Transverse colon (tissue), 4 donors: ENCODE data around the gene ALK. TPM values are rescaled to one million over a fixed set of nuclear protein-coding genes. Genes with fewer than 3 reads are reported as not detected.

ENCODE experiments used
- DNase-seq: peaks from one replicate; pipeline ENCODE4 v3.0.0-alpha.2; 2019
- H3K27ac ChIP-seq, 4 donors: fragments of 200-600 bp; sonication (generic); 2 replicates each; pipeline ENCODE4 v1.5.1; 2016 to 2018; ENCODE audit warnings: inconsistent platforms in 4 of 4
- H3K27me3 ChIP-seq: fragments of 200-600 bp; sonication (generic); 2 replicates; pipeline ENCODE4 v1.5.1; 2017; ENCODE audit warnings: inconsistent platforms
- H3K36me3 ChIP-seq, 4 donors: fragments of 200-600 bp; sonication (generic); 2 replicates each; pipeline ENCODE4 v1.5.1; 2017 to 2019; ENCODE audit warnings: inconsistent platforms in 4 of 4
- H3K4me1 ChIP-seq, 4 donors: fragments of 200-600 bp; sonication (generic); 2 replicates each; pipeline ENCODE4 v1.5.1; 2017 to 2020; ENCODE audit warnings: inconsistent platforms in 4 of 4
- H3K4me3 ChIP-seq, 4 donors: fragments of 200-600 bp; sonication (generic); 1 replicate in 1 of 4; 2 replicates in 3 of 4; pipeline versions ENCODE4 v1.5.1 to v1.6.1; 2017 to 2019; ENCODE audit warnings: inconsistent platforms in 4 of 4
- H3K9me3 ChIP-seq, 2 donors: fragments of 200-600 bp; sonication (generic); 2 replicates each; pipeline ENCODE4 v1.5.1; 2017 to 2019; ENCODE audit warnings: inconsistent platforms in 2 of 2
- CTCF ChIP-seq, 5 experiments: fragments of 200-600 bp in 3 of 5; fragments of 450-650 bp in 2 of 5; sonication (generic) in 3 of 5; IDR thresholded peaks; 1 replicate in 2 of 5; 2 replicates in 3 of 5; pipeline ENCODE4 v1.5.1; 2016 to 2017; ENCODE audit warnings: antibody characterized with exemption in 5 of 5, inconsistent platforms in 3 of 5, mild to moderate bottlenecking in 2 of 5, moderate library complexity in 1 of 5
- EP300 ChIP-seq: sonication (generic); formaldehyde crosslinking; IDR thresholded peaks from one replicate; pipeline ENCODE4 v1.6.1; 2017; ENCODE audit warnings: antibody characterized with exemption, low read depth
- POLR2A ChIP-seq: fragments of 450-650 bp; IDR thresholded peaks from one replicate; pipeline ENCODE4 v1.6.1; 2016; ENCODE audit warnings: antibody characterized with exemption, mild to moderate bottlenecking, moderate library complexity
- POLR2AphosphoS5 ChIP-seq, 3 donors: sonication (generic); formaldehyde crosslinking; IDR thresholded peaks; one replicate each; pipeline ENCODE4 v1.6.1; 2016; ENCODE audit warnings: antibody characterized with exemption in 3 of 3
- WGBS, 2 donors: methylation state at CpG; one replicate each; pipeline ENCODE4 v1.1.5; 2018; ENCODE audit warnings: low coverage in 1 of 2; 5-methylcytosine and 5-hydroxymethylcytosine counted together
- in situ Hi-C, 4 donors: fragments of 200-750 bp; cut with MboI; loops; one replicate each; pipeline versions ENCODE4 v1.15.0 to v1.15.1; 2017; ENCODE audit warnings: low sequenced_read_pairs in 3 of 4, low pct_ligation_motif_present in 1 of 4, low pct_unique_long_range_greater_than_20kb in 1 of 4
- intact Hi-C: fragments of 100-400 bp; cut with DNase I; formaldehyde crosslinking; loops from one replicate; pipeline ENCODE4 v1.15.1; 2023; ENCODE audit warnings: low total_unique reads
- total RNA-seq, 4 donors: library from RNA; depleted of rRNA; stranded (reverse); fragments of >200 nt; gene quantifications; one replicate each; pipeline ENCODE4 v1.1.0, GENCODE V29; 2016

The ALK gene
- total RNA-seq, 4 donors from 2014 or later = 0.32 to 0.82 TPM; not detected in 2

- no peak for DNase-seq
- Histone ChIP-seq H3K36me3 (no peaks in the 10 kb centered on the region), H3K9me3 (no peaks in the 10 kb centered on the region), H3K4me1 (no peaks in the 10 kb centered on the region), H3K4me3 (no peak overlapping the region), H3K27ac (no peak overlapping the region), H3K27me3 (no peaks in the 10 kb centered on the region)
- in situ Hi-C loops (no loop called here), intact Hi-C loops (no loop called here)
- no peak for TF ChIP-seq EP300
- no peak for TF ChIP-seq CTCF (IDR thresholded peaks at IDR 0.05)
- no peak for TF ChIP-seq POLR2AphosphoS5 (IDR thresholded peaks at IDR 0.05)
- TF ChIP-seq POLR2A = no peak
- 79 to 81% methylated on average over 4 of the region's 4 CpGs for WGBS, 2 donors
Measured at GRCh38 chr2:29705616-29706015, 215.8 kb downstream of the ALK start.

- TF ChIP-seq POLR2A (no peak), CTCF (IDR thresholded peaks at IDR 0.05) (no peak), POLR2AphosphoS5 (IDR thresholded peaks at IDR 0.05) (no peak), EP300 (no peak)
- Histone ChIP-seq H3K4me3 (no peak overlapping the region), H3K27ac (no peak overlapping the region), H3K9me3 (no peaks in the 10 kb centered on the region), H3K4me1 (no peaks in the 10 kb centered on the region), H3K36me3 (no peaks in the 10 kb centered on the region), H3K27me3 (no peaks in the 10 kb centered on the region)
- DNase-seq = no peak
- in situ Hi-C loops (no loop called here), intact Hi-C loops (no loop called here)
- 95% methylated on average over 1 of the region's 1 CpG; no CpG with 5 or more reads in 1 of the 2 donors for WGBS, 2 donors
Measured at GRCh38 chr2:29703336-29703735, 218.1 kb downstream of the ALK start.

GRCh38 chr2:29702276-29702675 is 219.1 kb downstream of the ALK start:
- Histone ChIP-seq H3K4me3 (no peak overlapping the region), H3K9me3 (no peaks in the 10 kb centered on the region), H3K4me1 (no peaks in the 10 kb centered on the region), H3K27ac (no peak overlapping the region), H3K27me3 (no peaks in the 10 kb centered on the region), H3K36me3 (no peaks in the 10 kb centered on the region)
- intact Hi-C loops = no loop called here
- WGBS, 2 donors = 80 to 100% methylated on average over 1 to 2 of the region's 2 CpGs
- TF ChIP-seq CTCF (IDR thresholded peaks at IDR 0.05) (no peak), EP300 (no peak), POLR2AphosphoS5 (IDR thresholded peaks at IDR 0.05) (no peak)
- no peak for DNase-seq
- in situ Hi-C loops = no loop called here

- intact Hi-C loops = no loop called here
- Histone ChIP-seq H3K27me3 (no peaks in the 10 kb centered on the region), H3K27ac (no peak overlapping the region), H3K36me3 (no peaks in the 10 kb centered on the region), H3K4me1 (no peaks in the 10 kb centered on the region), H3K9me3 (no peaks in the 10 kb centered on the region), H3K4me3 (no peak overlapping the region)
- no peak for DNase-seq
- WGBS, 2 donors = 33 to 72% methylated on average over 1 to 2 of the region's 2 CpGs
- no peak for TF ChIP-seq CTCF (IDR thresholded peaks at IDR 0.05)
- TF ChIP-seq EP300 = no peak
- TF ChIP-seq POLR2A = no peak
- no peak for TF ChIP-seq POLR2AphosphoS5 (IDR thresholded peaks at IDR 0.05)
- in situ Hi-C loops = no loop called here
Measured at GRCh38 chr2:29700560-29700959, 220.8 kb downstream of the ALK start.
